WTC11 (cell line): ENCODE results near the gene DENND1B.

Experiments used
- ATF3 ChIP-seq: sonication (generic); formaldehyde crosslinking; conservative IDR thresholded peaks from 2 replicates; pipeline ENCODE4 v1.8.1; 2022; ENCODE audit warnings: mild to moderate bottlenecking, missing genetic modification reagents
- JUN ChIP-seq: sonication (generic); formaldehyde crosslinking; IDR thresholded peaks from 2 replicates; pipeline ENCODE4 v1.8.0; 2023; ENCODE audit warnings: mild to moderate bottlenecking, missing genetic modification reagents
- SMAD4 ChIP-seq: sonication (generic); formaldehyde crosslinking; IDR thresholded peaks from 2 replicates; pipeline ENCODE4 v1.8.0; 2022; ENCODE audit warnings: mild to moderate bottlenecking, missing genetic modification reagents
- TEAD1 ChIP-seq: sonication (generic); formaldehyde crosslinking; IDR thresholded peaks from 2 replicates; pipeline ENCODE4 v1.8.0; 2022; ENCODE audit warnings: mild to moderate bottlenecking, missing genetic modification reagents
- USF1 ChIP-seq: sonication (generic); formaldehyde crosslinking; IDR thresholded peaks from 2 replicates; pipeline ENCODE4 v1.8.0; 2022; ENCODE audit warnings: mild to moderate bottlenecking, missing genetic modification reagents
- ZNF317 ChIP-seq: sonication (generic); formaldehyde crosslinking; IDR thresholded peaks from 2 replicates; pipeline ENCODE4 v1.8.1; 2023; ENCODE audit warnings: low read depth, mild to moderate bottlenecking, moderate library complexity, missing genetic modification reagents, borderline replicate concordance
- TF ChIP-seq, protein P1 (sequence below): fragments of 200-600 bp; IDR thresholded peaks from 2 replicates; pipeline ENCODE4 v1.8.0; 2022; ENCODE audit warnings: antibody characterized with exemption
- TF ChIP-seq, protein P2 (sequence below): sonication (generic); formaldehyde crosslinking; IDR thresholded peaks from 2 replicates; pipeline ENCODE4 v1.8.1; 2022; ENCODE audit warnings: low read depth, missing genetic modification reagents, borderline replicate concordance
- TF ChIP-seq, protein P3 (sequence below): sonication (generic); formaldehyde crosslinking; IDR thresholded peaks from 2 replicates; pipeline ENCODE4 v1.8.1; 2023; ENCODE audit warnings: mild to moderate bottlenecking, missing genetic modification reagents, borderline replicate concordance
- TF ChIP-seq, protein P4 (sequence below): sonication (generic); formaldehyde crosslinking; IDR thresholded peaks from 2 replicates; pipeline ENCODE4 v1.8.0; 2023; ENCODE audit warnings: missing genetic modification reagents

GRCh38 chr1:197515421-197515820 lies 259.9 kb downstream of the DENND1B start:
- TF ChIP-seq ATF3 (CRISPR knock-in tag) (no peak), USF1 (CRISPR knock-in tag) (no peak), TEAD1 (CRISPR knock-in tag) (no peak), SMAD4 (CRISPR knock-in tag) (no peak), ZNF317 (CRISPR knock-in tag) (no peak), JUN (no peak)
- TF ChIP-seq, protein P1, sequence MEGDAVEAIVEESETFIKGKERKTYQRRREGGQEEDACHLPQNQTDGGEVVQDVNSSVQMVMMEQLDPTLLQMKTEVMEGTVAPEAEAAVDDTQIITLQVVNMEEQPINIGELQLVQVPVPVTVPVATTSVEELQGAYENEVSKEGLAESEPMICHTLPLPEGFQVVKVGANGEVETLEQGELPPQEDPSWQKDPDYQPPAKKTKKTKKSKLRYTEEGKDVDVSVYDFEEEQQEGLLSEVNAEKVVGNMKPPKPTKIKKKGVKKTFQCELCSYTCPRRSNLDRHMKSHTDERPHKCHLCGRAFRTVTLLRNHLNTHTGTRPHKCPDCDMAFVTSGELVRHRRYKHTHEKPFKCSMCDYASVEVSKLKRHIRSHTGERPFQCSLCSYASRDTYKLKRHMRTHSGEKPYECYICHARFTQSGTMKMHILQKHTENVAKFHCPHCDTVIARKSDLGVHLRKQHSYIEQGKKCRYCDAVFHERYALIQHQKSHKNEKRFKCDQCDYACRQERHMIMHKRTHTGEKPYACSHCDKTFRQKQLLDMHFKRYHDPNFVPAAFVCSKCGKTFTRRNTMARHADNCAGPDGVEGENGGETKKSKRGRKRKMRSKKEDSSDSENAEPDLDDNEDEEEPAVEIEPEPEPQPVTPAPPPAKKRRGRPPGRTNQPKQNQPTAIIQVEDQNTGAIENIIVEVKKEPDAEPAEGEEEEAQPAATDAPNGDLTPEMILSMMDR: no peak
- TF ChIP-seq, protein P2, sequence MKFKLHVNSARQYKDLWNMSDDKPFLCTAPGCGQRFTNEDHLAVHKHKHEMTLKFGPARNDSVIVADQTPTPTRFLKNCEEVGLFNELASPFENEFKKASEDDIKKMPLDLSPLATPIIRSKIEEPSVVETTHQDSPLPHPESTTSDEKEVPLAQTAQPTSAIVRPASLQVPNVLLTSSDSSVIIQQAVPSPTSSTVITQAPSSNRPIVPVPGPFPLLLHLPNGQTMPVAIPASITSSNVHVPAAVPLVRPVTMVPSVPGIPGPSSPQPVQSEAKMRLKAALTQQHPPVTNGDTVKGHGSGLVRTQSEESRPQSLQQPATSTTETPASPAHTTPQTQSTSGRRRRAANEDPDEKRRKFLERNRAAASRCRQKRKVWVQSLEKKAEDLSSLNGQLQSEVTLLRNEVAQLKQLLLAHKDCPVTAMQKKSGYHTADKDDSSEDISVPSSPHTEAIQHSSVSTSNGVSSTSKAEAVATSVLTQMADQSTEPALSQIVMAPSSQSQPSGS (CRISPR knock-in tag): no peak
- TF ChIP-seq, protein P3, sequence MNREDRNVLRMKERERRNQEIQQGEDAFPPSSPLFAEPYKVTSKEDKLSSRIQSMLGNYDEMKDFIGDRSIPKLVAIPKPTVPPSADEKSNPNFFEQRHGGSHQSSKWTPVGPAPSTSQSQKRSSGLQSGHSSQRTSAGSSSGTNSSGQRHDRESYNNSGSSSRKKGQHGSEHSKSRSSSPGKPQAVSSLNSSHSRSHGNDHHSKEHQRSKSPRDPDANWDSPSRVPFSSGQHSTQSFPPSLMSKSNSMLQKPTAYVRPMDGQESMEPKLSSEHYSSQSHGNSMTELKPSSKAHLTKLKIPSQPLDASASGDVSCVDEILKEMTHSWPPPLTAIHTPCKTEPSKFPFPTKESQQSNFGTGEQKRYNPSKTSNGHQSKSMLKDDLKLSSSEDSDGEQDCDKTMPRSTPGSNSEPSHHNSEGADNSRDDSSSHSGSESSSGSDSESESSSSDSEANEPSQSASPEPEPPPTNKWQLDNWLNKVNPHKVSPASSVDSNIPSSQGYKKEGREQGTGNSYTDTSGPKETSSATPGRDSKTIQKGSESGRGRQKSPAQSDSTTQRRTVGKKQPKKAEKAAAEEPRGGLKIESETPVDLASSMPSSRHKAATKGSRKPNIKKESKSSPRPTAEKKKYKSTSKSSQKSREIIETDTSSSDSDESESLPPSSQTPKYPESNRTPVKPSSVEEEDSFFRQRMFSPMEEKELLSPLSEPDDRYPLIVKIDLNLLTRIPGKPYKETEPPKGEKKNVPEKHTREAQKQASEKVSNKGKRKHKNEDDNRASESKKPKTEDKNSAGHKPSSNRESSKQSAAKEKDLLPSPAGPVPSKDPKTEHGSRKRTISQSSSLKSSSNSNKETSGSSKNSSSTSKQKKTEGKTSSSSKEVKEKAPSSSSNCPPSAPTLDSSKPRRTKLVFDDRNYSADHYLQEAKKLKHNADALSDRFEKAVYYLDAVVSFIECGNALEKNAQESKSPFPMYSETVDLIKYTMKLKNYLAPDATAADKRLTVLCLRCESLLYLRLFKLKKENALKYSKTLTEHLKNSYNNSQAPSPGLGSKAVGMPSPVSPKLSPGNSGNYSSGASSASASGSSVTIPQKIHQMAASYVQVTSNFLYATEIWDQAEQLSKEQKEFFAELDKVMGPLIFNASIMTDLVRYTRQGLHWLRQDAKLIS (CRISPR knock-in tag): no peak
- TF ChIP-seq, protein P4, sequence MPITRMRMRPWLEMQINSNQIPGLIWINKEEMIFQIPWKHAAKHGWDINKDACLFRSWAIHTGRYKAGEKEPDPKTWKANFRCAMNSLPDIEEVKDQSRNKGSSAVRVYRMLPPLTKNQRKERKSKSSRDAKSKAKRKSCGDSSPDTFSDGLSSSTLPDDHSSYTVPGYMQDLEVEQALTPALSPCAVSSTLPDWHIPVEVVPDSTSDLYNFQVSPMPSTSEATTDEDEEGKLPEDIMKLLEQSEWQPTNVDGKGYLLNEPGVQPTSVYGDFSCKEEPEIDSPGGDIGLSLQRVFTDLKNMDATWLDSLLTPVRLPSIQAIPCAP (CRISPR knock-in tag): no peak
